SH-SY5Y (cell line): ENCODE results near the gene OLFM1.

Experiments
- GATA2 ChIP-seq: IDR thresholded peaks from 2 replicates; pipeline ENCODE4 v1.6.1; 2011; ENCODE audit warnings: mild to moderate bottlenecking, low read depth, low read length
- GATA3 ChIP-seq: IDR thresholded peaks from 2 replicates; pipeline ENCODE4 v1.6.1; 2011; ENCODE audit warnings: low read depth, mild to moderate bottlenecking, low read length, moderate library complexity

DNA sequence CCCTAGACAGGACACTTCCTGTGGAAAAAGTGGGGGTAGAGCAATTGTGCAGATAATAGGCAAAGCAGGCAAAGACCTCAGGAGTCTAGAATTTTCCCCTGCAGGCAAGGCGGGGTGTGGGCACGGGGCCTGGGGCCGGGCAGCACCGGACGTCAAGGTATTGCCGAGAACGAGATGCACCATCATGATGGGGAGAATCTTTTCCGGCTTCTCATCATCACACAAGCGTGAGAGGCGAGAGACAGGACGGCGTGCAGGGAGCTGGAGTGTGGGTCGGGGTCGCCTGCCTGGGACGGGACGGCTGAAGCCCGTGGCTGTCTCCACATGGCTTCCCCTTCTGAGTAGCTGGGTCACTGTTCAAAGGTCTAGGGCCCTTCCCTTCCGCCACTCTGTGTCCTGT lies 44.5 kb downstream of the OLFM1 start:
- TF ChIP-seq GATA3 (no peak), GATA2 (no peak)
